ENCODE results near the gene AGMAT. TPM values are rescaled to one million over a fixed set of nuclear protein-coding genes. Genes with fewer than 3 reads are reported as not detected.

The AGMAT gene
- total and polyA plus RNA-seq, 3 donors from 2014 or later = 0.99 to 1.8 (median 1.5) TPM

GRCh38 chr1:15568387-15569073 is 16.3 kb downstream of the AGMAT start:
- TF ChIP-seq CTCF (IDR thresholded peaks at IDR 0.05) (no peak), POLR2A (IDR thresholded peaks at IDR 0.05) (no peak)
- Histone ChIP-seq H3K4me3 (no peak overlapping the region), H3K27ac (no peak overlapping the region), H3K36me3 (ENCODE audit: low read depth, missing control alignments) (no peaks in the 10 kb centered on the region), H3K4me1 (no peaks in the 10 kb centered on the region), H3K9me3 (no peaks in the 10 kb centered on the region), H3K27me3 (no peaks in the 10 kb centered on the region)
- 92% methylated on average over 18 of the region's 18 CpGs for WGBS, 2 donors
- intact Hi-C loops (cut with DNase I; ENCODE audit: low total_unique reads) = no loop called here
- no peak for DNase-seq

GRCh38 chr1:15559189-15559810 is 25.6 kb downstream of the AGMAT start:
- DNase-seq = no peak

GRCh38 chr1:15558516-15558915 is 26.3 kb downstream of the AGMAT start:
- intact Hi-C loops (cut with DNase I; ENCODE audit: low total_unique reads) = no loop called here
- TF ChIP-seq POLR2A (IDR thresholded peaks at IDR 0.05) = no peak
- no peak for TF ChIP-seq CTCF (IDR thresholded peaks at IDR 0.05)
- 72 to 75% methylated on average over 4 of the region's 4 CpGs for WGBS, 2 donors
- Histone ChIP-seq H3K4me1 (no peaks in the 10 kb centered on the region), H3K27ac (no peak overlapping the region), H3K27me3 (no peaks in the 10 kb centered on the region), H3K9me3 (no peaks in the 10 kb centered on the region), H3K4me3 (no peak overlapping the region), H3K36me3 (ENCODE audit: low read depth, missing control alignments) (no peaks in the 10 kb centered on the region)
- DNase-seq = no peak

More at GRCh38 chr1:15559189-15559810, 25.6 kb downstream of the AGMAT start:
- no peak overlapping the region for H3K4me3 ChIP-seq
- TF ChIP-seq CTCF (IDR thresholded peaks at IDR 0.05) (no peak), POLR2A (IDR thresholded peaks at IDR 0.05) (no peak)
- WGBS, 2 donors = 91 to 94% methylated on average over 12 of the region's 12 CpGs
- H3K36me3 ChIP-seq (ENCODE audit: low read depth, missing control alignments) = no peaks in the 10 kb centered on the region
- no peaks in the 10 kb centered on the region for H3K27me3 ChIP-seq
- H3K9me3 ChIP-seq = no peaks in the 10 kb centered on the region
- H3K27ac ChIP-seq = no peak overlapping the region
- intact Hi-C loops (cut with DNase I; ENCODE audit: low total_unique reads) = no loop called here
- no peaks in the 10 kb centered on the region for H3K4me1 ChIP-seq

GRCh38 chr1:15557594-15557993 is 27.3 kb downstream of the AGMAT start:
- intact Hi-C loops (cut with DNase I; ENCODE audit: low total_unique reads) = no loop called here
- DNase-seq = no peak
- H3K4me1 ChIP-seq = no peaks in the 10 kb centered on the region
- 90 to 94% methylated on average over 2 of the region's 2 CpGs for WGBS, 2 donors
- no peak overlapping the region for H3K27ac ChIP-seq
- no peak overlapping the region for H3K4me3 ChIP-seq
- TF ChIP-seq POLR2A (IDR thresholded peaks at IDR 0.05) (no peak), CTCF (IDR thresholded peaks at IDR 0.05) (no peak)
- no peaks in the 10 kb centered on the region for H3K9me3 ChIP-seq
- H3K27me3 ChIP-seq = no peaks in the 10 kb centered on the region
- H3K36me3 ChIP-seq (ENCODE audit: low read depth, missing control alignments) = no peaks in the 10 kb centered on the region

GRCh38 chr1:15557008-15557407 is 27.8 kb downstream of the AGMAT start:
- DNase-seq = no peak
- Histone ChIP-seq H3K4me3 (no peak overlapping the region), H3K36me3 (ENCODE audit: low read depth, missing control alignments) (no peaks in the 10 kb centered on the region), H3K4me1 (no peaks in the 10 kb centered on the region), H3K27ac (no peak overlapping the region), H3K9me3 (no peaks in the 10 kb centered on the region), H3K27me3 (no peaks in the 10 kb centered on the region)
- WGBS, 2 donors = 88 to 89% methylated on average over 2 of the region's 2 CpGs
- intact Hi-C loops (cut with DNase I; ENCODE audit: low total_unique reads) = no loop called here
- TF ChIP-seq CTCF (IDR thresholded peaks at IDR 0.05) (no peak), POLR2A (IDR thresholded peaks at IDR 0.05) (no peak)

Data from testis (tissue), 3 donors.